GM04504 (cell line): ENCODE data around the gene TRAM1L1.

Source experiments
- DNase-seq: peaks from one replicate; pipeline ENCODE4 v3.0.0-alpha.2; 2012; ENCODE audit warnings: low read depth

Gene TRAM1L1

GRCh38 chr4:117084866-117085701 is at the start of gene TRAM1L1:
Gene TRAM1L1 (minus strand): TSS chr4:117085576. CDS start chr4:117085393, 183 bp downstream.
- DNase-seq: peak; percentile 24

- no peak for DNase-seq
These were observed 49.0 kb upstream of the TRAM1L1 start for GRCh38 chr4:117134386-117134785.

GRCh38 chr4:117096886-117097285 is 11.5 kb upstream of the TRAM1L1 start:
- no peak for DNase-seq

- DNase-seq: no peak
These were observed 11.1 kb upstream of the TRAM1L1 start for GRCh38 chr4:117096462-117096861.

GRCh38 chr4:117093571-117093970 is 8.2 kb upstream of the TRAM1L1 start:
- DNase-seq: no peak

GRCh38 chr4:117077760-117078159 is 7.6 kb downstream of the TRAM1L1 start:
- no peak for DNase-seq

GRCh38 chr4:117068120-117068519 is 17.3 kb downstream of the TRAM1L1 start:
- DNase-seq: no peak

GRCh38 chr4:117063961-117064696 is 21.2 kb downstream of the TRAM1L1 start:
- no peak for DNase-seq

GRCh38 chr4:117042962-117043361 is 42.4 kb downstream of the TRAM1L1 start:
- DNase-seq: no peak
